ENCODE measurements around the gene MRS2.
"Not testable (repeated sequence)": the region's sequence is repeated elsewhere in the genome, so short reads cannot be mapped to it uniquely, and the experiment has no call there.

MRS2 gene

DNA sequence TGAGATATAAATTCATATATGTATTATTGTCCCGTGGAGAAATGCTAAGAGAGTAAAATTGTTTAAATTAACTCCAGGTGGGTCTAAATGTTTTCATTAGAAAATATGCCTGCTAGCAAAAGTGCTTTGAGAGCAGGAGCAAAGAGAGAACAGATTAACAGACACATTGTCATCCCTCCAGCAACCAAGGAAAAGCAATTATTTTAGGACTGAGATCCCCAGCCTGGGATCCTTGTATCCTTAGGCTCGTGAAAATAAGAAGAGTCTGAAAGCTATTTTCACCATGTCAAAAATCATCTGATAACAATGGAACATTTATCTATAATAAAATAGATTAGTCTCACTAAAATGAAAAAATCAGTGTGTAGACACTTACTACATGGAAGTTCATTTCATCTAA, 11.5 kb upstream of the MRS2 start:
- no peak for DNase-seq

- DNase-seq = no peak
Observed at GRCh38 chr6:24391756-24392405, 10.9 kb upstream of the MRS2 start.

- no peak for DNase-seq
Observed at GRCh38 chr6:24394061-24394779, 8.5 kb upstream of the MRS2 start.

- no peak for DNase-seq
Observed at GRCh38 chr6:24394780-24395437, 7.8 kb upstream of the MRS2 start.

DNA sequence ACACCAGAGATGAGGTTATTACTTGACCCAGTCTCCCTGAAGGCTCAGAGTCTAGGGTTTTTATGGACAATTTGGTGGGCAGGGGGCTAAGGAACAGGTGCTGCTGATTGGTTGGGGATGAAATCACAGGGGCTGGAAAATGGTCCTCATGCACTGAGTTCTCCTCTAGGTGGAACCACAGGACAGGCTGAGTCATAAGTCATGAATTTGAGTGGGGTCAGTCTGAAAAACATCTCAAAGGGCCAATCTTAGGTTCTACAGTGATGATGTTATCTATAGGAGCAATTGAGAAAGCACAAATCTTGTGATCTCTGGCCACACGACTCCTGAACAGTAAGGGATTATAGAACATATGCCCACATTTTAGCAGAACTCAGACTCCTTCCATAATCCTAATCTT, 5.9 kb upstream of the MRS2 start:
- no peak for DNase-seq

DNA sequence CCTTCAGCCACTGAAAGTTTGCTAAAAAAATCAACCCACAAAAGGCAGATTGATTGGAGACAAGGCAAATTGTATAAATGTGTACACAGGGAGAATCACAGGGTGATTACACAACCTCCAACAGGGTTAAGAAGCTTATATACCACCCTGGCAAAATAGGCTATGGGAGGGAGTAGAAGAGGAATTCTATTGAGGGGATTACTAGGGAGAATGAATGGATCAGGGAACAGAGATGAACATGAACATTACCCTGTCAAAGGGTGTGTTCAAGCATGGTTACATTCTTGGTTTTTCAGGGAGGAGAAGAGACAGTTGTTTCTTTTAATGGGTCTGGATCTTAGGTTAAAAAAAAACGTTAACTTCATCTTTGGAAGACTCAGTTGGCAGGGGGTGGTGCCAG, 5.1 kb upstream of the MRS2 start:
- DNase-seq = no peak

DNA sequence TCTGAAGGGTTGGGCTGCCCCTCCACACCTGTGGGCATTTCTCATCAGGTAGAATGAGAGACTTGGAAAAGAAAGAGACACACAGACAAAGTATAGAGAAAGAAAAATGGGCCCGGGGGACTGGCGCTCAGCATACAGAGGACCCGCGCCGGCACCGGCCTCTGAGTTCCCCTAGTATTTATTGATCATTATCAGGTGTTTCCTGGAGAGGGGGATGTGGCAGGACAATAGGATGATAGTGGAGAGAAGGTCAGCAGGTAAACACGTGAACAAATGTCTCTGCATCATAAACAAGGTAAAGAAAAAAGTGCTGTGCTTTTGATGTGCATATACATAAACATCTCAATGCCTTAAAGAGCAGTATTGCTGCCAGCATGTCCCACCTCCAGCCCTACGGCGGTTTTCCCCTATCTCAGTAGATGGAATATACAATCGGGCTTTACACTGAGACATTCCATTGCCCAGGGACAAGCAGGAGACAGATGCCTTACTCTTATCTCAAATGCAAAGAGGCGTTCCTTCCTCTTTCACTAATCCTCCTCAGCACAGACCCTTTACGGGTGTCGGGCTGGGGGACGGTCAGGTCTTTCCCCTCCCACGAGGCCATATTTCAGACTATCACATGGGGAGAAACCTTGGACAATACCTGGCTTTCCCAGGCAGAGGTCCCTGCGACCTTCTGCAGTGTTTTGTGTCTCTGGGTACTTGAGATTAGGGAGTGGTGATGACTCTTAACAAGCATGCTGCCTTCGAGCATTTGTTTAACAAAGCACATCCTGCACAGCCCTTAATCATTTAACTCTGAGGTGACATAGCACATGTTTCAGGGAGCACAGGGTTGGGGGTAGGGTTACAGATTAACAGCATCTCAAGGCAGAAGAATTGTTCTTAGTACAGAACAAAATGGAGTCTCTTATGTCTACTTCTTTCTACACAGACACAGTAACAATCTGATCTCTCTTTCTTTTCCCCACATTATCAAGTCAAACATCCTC, 2.4 kb upstream of the MRS2 start:
- DNase-seq = not testable (repeated sequence)

DNA sequence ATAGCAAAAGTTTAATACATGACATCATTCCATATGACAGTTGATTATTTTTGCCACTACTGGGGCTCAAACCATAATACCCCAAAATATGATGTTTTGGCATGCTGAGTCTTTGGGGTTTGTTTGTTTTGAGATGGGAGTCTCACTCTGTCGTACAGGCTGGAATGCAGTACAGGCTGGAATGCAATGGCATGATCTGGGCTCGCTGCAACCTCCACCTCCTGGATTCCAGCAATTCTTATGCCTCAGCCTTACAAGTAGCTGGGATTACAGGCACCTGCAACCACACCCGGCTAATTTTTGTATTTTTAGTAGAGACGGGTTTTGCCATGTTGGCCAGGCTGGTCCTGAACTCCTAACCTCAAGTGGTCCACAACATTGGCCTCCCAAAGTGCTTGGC, 1.3 kb upstream of the MRS2 start:
- DNase-seq = no peak

- DNase-seq = no peak
Observed at GRCh38 chr6:24403501-24403824, 727 bp downstream of the MRS2 start.

- no peak for DNase-seq
Observed at GRCh38 chr6:24405262-24405661, 2.5 kb downstream of the MRS2 start.

- DNase-seq = no peak
Observed at GRCh38 chr6:24408719-24409410, 6.1 kb downstream of the MRS2 start.

DNA sequence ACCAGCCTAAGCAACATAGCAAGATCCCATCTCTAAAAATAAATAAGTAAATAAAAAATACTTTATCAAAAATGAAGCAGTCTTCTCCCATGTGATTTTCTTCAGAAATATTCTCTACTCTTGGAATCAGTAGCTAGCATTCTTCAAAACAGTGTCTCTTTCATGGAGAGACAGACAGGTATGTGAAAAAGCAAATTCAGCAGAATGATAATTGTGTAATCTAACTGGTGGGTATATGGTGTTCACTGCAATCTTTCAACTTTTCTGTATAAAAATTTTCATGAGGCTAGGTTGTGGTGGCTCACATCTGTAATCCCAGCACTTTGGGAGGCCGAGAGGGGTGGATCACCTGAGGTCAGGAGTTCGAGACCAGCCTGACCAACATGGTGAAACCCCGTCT, 7.9 kb downstream of the MRS2 start:
- no peak for DNase-seq

DNA sequence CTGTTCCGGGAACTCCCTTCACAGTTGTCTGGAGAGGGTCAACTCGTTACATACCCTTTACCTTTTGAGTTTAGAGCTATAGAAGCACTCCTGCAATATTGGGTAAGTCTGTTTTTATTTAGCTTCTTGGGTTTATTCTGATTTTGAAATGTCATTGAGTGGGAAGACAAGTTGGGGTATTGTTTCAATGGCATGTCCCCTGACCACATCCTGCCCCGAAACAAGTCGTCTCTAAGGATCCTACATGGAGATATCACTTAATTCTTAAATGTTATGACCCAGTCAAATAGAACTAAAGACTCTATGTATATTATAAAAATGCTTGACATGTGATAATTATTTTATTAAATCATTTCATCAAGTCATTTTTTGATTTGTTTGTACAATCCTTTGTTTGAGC, 9.6 kb downstream of the MRS2 start:
- DNase-seq = no peak

DNA sequence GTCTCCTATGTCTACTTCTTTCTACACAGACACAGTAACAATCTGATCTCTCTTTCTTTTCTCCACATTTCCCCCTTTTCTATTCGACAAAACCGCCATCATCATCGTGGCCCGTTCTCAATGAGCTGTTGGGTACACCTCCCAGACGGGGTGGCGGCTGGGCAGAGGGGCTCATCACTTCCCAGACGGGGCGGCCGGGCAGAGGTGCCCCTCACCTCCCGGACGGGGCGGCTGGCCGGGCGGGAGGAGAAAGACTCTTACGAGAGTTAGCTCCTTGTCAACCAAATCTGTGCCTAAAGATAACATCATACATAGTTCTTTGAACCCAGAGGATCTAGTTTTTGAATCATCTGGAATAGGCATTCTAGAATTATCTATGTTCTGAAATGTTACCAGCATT, 11.8 kb downstream of the MRS2 start:
- not testable (repeated sequence) for DNase-seq

GRCh38 chr6:24415753-24416152, 13.0 kb downstream of the MRS2 start:
- no peak for DNase-seq

DNA sequence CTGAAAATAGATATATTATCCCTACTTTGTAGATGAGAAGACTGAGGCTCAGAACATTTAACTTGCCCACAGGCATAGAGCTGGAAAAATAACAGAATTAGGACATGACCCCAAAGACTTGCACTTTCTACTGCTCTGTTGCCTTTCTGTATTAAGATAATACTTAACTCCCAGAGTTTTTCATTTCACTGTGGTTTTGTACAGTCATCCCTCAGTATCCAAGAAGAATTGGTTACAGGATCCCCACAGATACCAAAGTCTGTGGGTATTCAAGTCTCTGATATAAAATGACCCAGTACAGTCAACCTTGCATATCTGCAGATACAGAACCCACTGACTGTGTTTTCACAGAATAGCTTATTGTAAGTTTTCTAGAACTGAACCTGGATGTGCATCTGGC, 16.8 kb downstream of the MRS2 start:
- no peak for DNase-seq

DNA sequence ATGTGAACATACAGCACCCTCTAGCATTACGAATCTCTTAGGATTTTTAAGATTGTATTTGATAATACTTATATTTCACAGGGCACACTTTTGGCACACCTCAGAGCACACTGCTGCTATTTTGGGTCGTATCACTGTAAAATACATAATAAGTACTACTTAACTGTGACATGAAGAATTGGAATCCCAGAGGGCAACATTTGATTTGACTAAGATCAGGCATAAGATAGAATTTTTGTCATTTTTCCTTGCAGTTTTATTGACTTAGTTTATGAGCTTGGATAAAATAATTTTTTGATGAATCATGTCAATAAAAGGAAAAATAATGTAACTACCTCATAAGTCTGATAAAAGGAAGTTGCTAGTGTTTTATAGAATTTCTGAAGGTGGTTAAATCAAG, 22.4 kb downstream of the MRS2 start:
- no peak for DNase-seq

- DNase-seq = no peak
Observed at GRCh38 chr6:24426729-24427446, 24.2 kb downstream of the MRS2 start.

DNA sequence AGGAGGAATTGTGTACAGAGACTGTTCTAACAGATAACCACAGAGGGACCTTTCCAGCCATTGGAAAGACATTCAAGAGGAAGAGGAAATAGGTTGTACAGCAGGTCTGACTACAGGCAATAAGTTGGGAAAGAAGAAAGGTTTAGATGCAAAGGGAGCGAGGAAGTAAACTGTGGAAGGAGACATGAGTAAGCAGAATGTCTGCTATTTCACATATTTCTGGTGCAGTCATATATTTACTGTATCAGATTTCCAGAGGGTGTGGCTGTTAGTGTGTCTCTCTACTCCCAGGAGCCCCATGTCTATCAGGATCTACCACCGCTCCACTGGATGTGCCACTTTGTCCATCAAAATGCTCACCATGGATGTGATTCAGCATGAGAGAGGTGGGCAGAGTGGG, 25.9 kb downstream of the MRS2 start:
- DNase-seq = no peak

DNA sequence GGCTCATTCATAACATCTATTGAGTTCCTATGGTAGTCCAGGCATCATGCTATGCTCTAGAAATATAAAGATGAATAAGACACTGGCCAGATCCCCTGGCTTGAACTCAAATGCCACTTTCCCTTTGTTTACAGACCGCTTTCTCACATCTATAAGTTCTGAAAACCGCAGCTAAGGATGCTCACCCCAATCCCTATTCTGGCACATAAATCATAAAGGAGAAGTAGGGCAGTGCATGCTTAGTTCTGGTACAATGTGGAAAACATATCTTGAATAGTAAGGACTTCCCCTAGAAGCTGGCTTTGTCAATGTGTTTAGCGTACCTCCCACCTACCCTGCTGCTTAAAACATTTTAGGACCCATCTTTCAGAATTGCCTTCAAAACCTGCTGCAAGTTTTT, 26.4 kb downstream of the MRS2 start:
- no peak for DNase-seq

- DNase-seq = no peak
Observed at GRCh38 chr6:24430086-24430485, 27.4 kb downstream of the MRS2 start.

- peak; percentile 48 for DNase-seq
Observed at GRCh38 chr6:24431045-24431451, 28.3 kb downstream of the MRS2 start.
